Parathyroid adenoma (tissue), 2 donors: Measurements from ENCODE around the gene GAS7.

Experiments used
- H2AFZ ChIP-seq: fragments of 300-600 bp; sonication (generic); one replicate; pipeline ENCODE4 v1.7.0; 2017; ENCODE audit warnings: antibody characterized with exemption, mild to moderate bottlenecking
- H3K27ac ChIP-seq: fragments of 300-600 bp; sonication (generic); one replicate; pipeline ENCODE4 v1.7.0; 2017
- H3K27me3 ChIP-seq: fragments of 300-600 bp; sonication (generic); one replicate; pipeline ENCODE4 v1.7.0; 2017; ENCODE audit warnings: low read length; ENCODE audit not compliant: control insufficient read depth, insufficient read depth
- H3K36me3 ChIP-seq: fragments of 300-600 bp; sonication (generic); one replicate; pipeline ENCODE4 v1.7.0; 2017; ENCODE audit warnings: low read length; ENCODE audit not compliant: control insufficient read depth, insufficient read depth
- H3K4me1 ChIP-seq: fragments of 300-600 bp; sonication (generic); one replicate; pipeline ENCODE4 v1.7.0; 2017; ENCODE audit warnings: control low read depth
- H3K4me2 ChIP-seq: fragments of 300-600 bp; sonication (generic); one replicate; pipeline ENCODE4 v1.7.0; 2017; ENCODE audit warnings: low read length
- H3K4me3 ChIP-seq: fragments of 300-600 bp; sonication (generic); one replicate; pipeline ENCODE4 v1.7.0; 2017; ENCODE audit warnings: low read depth, low read length
- H3K79me2 ChIP-seq: fragments of 300-600 bp; sonication (generic); one replicate; pipeline ENCODE4 v1.7.0; 2017; ENCODE audit warnings: control low read depth
- H3K9ac ChIP-seq: fragments of 300-600 bp; sonication (generic); one replicate; pipeline ENCODE4 v1.7.0; 2017; ENCODE audit warnings: mild to moderate bottlenecking
- H3K9me3 ChIP-seq: fragments of 300-600 bp; sonication (generic); one replicate; pipeline ENCODE4 v1.7.0; 2017; ENCODE audit warnings: low read length; ENCODE audit not compliant: control insufficient read depth
- CTCF ChIP-seq: fragments of 300-600 bp; sonication (generic); IDR thresholded peaks from one replicate; pipeline ENCODE4 v1.7.0; 2017; ENCODE audit warnings: antibody characterized with exemption, mild to moderate bottlenecking
- donor health status: primary hyperparathyroidism.

Gene GAS7

DNA sequence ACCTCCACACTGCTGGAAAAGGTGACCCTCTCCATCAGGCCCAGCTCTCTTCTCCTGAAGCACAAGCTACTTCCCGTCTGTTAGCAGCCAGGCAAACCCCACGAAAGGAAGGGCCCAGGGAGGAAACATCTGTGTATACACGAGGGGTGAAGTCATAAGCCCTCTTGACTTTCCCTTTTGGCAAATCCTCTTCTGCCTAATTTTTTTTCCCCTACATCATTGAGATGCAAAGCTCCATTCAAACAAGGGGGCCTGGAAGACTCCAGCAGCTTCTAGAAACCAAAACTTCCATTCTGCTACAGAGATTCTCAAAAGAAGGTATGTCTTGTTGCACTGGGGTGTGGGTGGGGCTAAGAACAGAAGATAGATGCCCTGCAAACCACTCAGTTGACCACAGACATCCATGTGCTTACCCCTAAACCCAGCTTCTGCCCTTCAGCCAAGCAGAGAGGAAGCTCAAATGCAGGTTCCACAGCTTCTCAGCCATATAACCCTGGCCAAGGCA, 147.8 kb downstream of the GAS7 start:
- Histone ChIP-seq H3K27ac (no peak overlapping the region), H3K4me2 (no peak overlapping the region), H3K27me3 (no peaks in the 10 kb centered on the region), H3K9ac (no peak overlapping the region), H3K4me3 (no peak overlapping the region), H3K4me1 (no peaks in the 10 kb centered on the region), H2AFZ (no peak overlapping the region), H3K36me3 (no peaks in the 10 kb centered on the region), H3K79me2 (no peaks in the 10 kb centered on the region), H3K9me3 (no peaks in the 10 kb centered on the region)
- TF ChIP-seq CTCF: no peak

- no peak for TF ChIP-seq CTCF
Measured at GRCh38 chr17:10048629-10049350, 149.6 kb downstream of the GAS7 start.

DNA sequence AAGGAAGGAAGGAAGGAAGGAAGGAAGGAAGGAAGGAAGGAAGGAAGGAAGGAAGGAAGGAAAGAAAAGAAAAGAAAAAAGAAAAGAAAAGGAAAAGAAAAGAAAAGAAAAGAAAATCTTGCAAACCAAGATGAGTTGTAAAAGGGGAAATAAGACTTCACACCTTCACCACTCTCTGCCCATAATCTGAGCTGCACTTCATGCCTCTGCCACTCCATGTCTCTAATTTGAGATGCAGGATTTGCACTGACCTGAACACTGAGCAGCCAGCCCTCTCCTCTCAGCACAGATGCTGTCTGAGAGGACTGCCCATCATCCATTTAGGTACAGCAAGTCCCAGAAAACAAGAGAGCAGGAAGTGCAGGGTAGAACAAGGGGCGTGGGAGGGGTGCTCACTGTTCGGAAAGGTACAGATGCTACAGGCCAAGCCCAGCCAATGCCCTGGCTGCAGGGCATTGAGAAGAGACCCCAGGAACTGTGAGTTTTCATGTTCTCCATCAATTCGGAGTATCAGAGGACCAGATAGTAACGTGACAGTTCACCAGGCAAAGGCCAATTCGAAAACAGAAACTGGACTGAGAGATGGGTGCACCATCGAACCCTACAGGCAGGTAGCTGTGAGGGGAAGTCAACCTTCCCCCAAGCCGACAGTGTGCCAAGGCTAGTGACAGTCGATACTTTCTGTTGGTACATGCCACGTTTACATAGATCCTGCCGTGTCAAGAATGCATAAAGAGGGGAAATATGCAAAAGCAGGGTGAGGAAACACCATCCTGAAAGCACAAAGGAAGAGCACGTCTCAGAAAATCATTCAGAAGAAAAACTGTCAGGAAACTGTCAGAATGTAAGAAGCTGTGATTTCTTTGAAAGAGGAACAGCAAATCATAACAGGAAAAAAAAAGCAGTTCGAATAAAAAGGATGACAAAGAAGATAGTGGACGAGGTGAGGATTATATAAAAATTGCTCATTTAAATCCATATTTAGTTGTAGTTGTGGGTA, 151.3 kb downstream of the GAS7 start:
- Histone ChIP-seq H3K36me3 (no peaks in the 10 kb centered on the region), H3K4me2 (no peak overlapping the region), H3K9ac (no peak overlapping the region), H2AFZ (no peak overlapping the region), H3K79me2 (no peaks in the 10 kb centered on the region), H3K27ac (no peak overlapping the region), H3K4me1 (no peaks in the 10 kb centered on the region), H3K9me3 (no peaks in the 10 kb centered on the region), H3K27me3 (no peaks in the 10 kb centered on the region), H3K4me3 (no peak overlapping the region)
- TF ChIP-seq CTCF: no peak

More at GRCh38 chr17:10048629-10049350, 149.6 kb downstream of the GAS7 start:
- Histone ChIP-seq H3K9ac (no peak overlapping the region), H3K4me1 (no peaks in the 10 kb centered on the region), H3K4me2 (no peak overlapping the region), H3K4me3 (no peak overlapping the region), H3K9me3 (no peaks in the 10 kb centered on the region), H3K79me2 (no peaks in the 10 kb centered on the region), H3K36me3 (no peaks in the 10 kb centered on the region), H2AFZ (no peak overlapping the region), H3K27ac (no peak overlapping the region), H3K27me3 (no peaks in the 10 kb centered on the region)

DNA sequence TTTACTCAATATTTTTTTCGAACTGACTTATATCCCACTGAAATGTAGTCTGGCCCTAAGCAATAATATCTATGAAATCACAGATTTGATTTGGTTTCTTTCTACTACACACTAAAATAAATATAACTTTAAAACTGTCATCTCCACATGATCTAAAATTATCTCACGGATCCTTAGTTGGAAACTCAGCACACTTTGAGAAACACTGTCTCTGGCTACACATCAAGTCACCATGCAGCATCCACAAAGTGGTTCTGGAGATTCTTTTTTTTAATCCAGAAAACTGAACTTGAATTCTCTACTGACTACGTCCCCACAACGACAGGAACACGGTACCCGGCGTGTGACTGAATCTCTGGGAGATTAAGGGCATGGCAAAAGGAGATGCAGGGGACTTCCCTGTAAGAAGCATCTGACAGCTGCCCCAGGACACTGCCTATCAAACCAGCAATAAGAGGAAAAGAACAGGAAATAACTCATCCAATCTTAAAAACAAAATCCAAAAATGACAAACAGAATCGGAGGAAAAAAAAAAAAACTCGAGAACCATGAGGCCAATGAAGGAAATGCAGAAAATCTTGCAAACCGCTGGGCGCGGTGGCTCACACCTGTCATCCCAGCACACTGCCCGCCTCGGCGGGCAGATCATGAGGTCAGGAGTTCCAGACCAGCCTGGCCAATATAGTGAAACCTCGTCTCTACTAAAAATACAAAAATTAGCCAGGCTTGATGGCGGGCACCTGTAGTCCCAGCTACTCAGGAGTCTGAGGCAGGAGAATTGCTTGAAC, 152.3 kb downstream of the GAS7 start:
- H3K9ac ChIP-seq: no peak overlapping the region
- H3K79me2 ChIP-seq: no peaks in the 10 kb centered on the region
- no peak for TF ChIP-seq CTCF
- no peaks in the 10 kb centered on the region for H3K27me3 ChIP-seq
- H3K4me2 ChIP-seq: no peak overlapping the region
- no peak overlapping the region for H3K27ac ChIP-seq
- no peak overlapping the region for H3K4me3 ChIP-seq
- no peaks in the 10 kb centered on the region for H3K36me3 ChIP-seq
- H3K9me3 ChIP-seq: no peaks in the 10 kb centered on the region
- no peaks in the 10 kb centered on the region for H3K4me1 ChIP-seq
- no peak overlapping the region for H2AFZ ChIP-seq
